Left renal pelvis (tissue), 4 donors: ENCODE results near the gene SNX18. TPM values are rescaled to one million over a fixed set of nuclear protein-coding genes. Genes with fewer than 3 reads are reported as not detected.
"Not testable (repeated sequence)": the region's sequence is repeated elsewhere in the genome, so short reads cannot be mapped to it uniquely, and the experiment has no call there.

Source experiments
- DNase-seq, 4 donors: peaks; one replicate each; pipeline ENCODE4 v3.0.0-alpha.2; 2013; ENCODE audit warnings: low read depth in 4 of 4, low spot score in 3 of 4
- polyA plus RNA-seq, 4 donors: library from polyadenylated mRNA; unstranded; fragments of 120-200 nt; gene quantifications; one replicate each; pipeline ENCODE4 v1.2.1, GENCODE V29; 2013; ENCODE audit not compliant: insufficient read length in 4 of 4

SNX18 gene, protein sequence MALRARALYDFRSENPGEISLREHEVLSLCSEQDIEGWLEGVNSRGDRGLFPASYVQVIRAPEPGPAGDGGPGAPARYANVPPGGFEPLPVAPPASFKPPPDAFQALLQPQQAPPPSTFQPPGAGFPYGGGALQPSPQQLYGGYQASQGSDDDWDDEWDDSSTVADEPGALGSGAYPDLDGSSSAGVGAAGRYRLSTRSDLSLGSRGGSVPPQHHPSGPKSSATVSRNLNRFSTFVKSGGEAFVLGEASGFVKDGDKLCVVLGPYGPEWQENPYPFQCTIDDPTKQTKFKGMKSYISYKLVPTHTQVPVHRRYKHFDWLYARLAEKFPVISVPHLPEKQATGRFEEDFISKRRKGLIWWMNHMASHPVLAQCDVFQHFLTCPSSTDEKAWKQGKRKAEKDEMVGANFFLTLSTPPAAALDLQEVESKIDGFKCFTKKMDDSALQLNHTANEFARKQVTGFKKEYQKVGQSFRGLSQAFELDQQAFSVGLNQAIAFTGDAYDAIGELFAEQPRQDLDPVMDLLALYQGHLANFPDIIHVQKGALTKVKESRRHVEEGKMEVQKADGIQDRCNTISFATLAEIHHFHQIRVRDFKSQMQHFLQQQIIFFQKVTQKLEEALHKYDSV
- 10 to 100 TPM; 28.8 to 60.3 (median 36.6) TPM for polyA plus RNA-seq

DNA sequence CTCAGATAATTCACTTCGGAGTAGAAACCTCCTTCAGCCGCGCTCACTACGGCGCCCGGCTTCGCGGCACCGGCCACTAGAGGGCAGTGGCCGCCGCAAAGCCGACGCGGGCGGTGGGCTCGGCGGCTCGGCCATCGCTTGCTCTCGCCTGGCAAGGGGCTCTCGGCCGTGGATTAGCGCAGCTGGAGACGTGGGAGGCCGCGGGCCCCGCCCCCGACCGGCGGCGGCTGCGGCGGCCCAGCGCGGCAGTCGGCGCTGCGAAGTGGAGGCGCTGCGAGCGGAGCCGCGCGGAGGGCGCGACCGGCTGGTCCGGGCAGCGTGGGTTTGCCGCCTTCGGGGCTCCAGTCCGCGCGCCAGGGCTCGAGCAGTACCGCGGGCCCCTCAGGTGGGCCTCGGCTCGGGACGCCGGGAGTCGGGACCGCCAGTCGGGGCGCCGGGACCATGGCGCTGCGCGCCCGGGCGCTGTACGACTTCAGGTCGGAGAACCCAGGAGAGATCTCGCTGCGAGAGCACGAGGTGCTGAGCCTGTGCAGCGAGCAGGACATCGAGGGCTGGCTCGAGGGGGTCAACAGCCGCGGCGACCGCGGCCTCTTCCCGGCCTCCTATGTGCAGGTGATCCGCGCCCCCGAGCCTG is at the start of gene SNX18:
SNX18 (plus strand) TSS at position 248 of the 634 bp plus-strand sequence; CDS start at position 442, 194 bp downstream.
- peak; percentile 73 to 87 (median 86) for DNase-seq

DNA sequence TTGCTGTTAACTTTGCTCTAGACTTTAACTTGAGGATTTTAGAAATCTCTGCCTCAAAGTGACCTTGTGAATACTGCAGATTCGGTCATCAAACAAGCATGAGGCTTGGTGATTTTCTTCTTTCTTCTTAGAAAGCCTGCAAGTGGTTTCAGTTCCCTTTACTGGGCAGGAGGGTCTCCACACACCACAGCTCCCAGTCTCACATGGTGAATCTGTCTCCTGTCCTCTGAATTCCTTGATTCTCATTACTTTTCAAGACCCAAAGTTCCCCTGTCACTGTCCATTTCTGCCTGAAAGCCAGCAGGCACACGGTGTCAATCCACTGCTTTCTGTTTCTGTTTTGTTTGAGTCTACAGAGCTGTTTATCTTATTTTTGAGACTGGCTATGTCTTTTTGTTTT is 47.9 kb upstream of the SNX18 start:
- no peak for DNase-seq

DNA sequence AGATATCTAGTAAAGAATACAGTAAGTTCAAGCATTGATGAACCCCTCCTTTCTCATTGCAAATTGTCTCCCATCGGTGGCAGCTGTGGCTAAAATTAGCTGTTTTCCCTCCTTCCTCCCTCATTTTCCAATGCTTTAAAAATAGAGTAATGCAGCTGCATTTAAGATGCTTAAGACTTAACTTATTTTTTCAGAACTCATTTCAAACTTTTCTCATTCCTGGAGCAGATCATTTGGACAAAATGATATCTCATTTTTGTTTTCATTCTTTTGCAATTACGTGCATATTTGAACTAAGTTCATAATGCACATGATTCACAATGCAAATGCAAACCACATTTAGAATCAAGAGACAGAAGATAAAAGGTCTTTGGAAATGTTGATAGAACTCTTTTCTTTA is 47.4 kb upstream of the SNX18 start:
- DNase-seq = no peak

DNA sequence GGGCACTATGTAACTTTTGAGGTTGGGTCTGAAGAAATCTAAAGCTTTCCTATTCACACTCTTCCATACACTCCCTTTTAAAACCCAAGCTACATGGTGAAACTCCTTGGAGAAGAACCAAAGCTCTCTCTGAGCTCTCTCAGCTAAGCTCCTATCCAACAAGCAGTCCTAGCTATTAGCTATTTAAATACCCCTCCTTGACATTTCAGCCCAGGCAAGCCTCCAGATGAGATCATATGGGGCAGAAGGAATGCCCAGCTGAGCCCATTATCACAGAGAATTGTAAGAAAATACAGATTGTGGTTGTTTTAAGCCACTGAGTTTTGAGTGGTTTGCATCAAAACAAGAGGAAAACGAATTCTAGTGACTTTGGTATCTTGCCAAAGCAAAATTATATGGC is 46.9 kb upstream of the SNX18 start:
- DNase-seq = no peak

DNA sequence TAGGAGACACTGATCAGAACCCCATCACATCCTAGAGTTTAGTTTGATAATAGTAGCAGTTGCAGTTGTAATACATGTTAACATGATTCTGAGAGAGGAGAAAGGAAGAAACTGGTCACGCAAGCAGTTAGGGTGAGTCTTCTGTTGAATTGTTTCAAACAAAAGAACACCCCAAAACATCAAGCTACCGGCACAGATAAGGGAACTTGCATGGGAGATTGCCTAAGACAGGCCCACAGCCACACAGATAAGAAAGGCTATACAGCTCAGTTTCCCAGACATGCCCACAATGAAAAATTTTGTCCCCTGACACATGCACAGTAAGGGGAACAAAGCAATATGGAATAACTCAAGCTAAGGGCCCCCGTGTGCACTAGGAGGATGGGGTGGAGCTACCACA is 46.2 kb upstream of the SNX18 start:
- DNase-seq = no peak

DNA sequence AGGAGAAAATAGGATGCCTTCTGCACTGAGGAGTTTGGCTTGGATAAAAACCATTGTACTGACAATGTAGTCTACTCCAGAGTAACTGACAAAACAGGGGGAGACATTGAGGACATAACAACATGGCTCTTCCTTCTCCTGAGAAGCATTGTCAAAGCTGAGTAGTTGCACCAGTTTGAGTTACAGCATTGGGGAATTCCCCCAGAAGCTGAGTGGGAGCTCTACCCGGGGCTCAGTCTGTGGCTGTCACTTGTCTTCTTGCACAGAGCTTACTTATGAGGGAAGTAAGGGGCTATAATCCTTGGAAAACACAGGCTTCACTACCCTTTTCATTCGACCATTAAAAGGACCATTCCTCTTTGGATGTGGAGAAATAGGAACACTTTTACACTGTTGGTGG is 40.9 kb upstream of the SNX18 start:
- no peak for DNase-seq

DNA sequence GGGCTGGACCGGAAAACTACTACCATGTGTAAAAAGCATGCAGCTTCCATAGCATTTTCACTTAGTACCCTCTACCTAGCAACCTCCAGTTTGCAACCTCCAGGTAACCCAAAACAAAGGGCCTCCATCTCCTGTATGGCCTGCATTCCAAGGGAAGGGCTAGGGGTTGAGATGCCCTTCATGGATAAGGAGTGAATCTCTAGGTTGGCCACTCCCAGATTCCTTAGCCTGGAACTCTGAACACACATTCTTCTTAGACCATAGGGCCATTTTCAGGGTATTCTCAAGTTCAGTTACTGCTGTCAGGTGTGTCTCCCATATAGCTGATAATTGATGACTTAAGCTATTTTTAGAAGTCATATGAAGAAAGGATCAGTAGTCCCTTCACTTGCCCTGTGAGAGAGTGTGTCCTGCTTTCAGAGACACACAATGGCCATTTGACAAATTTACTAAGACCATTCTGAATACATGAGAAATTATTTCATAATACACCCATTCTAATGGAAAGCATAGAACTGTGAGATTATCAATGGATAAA is 39.5 kb upstream of the SNX18 start:
- DNase-seq = no peak

DNA sequence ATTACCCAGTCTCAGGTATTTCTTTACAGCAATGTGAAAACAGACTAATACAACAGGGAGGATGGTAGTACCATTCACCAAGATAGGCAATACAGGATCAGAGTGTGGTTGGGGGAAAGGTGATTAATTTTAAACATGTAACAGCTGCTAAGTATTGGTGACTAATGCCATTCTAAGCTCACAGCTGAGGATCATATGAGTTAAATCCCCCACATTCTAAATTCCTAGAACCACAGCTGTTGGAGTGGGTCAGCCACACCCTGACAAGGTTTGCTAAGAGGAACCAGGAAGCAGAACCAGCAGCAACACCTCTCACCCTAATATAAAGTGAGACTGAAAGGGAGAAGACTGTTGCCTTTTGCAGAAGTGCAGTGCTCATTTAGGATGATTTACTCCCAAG is 37.3 kb upstream of the SNX18 start:
- no peak for DNase-seq

DNA sequence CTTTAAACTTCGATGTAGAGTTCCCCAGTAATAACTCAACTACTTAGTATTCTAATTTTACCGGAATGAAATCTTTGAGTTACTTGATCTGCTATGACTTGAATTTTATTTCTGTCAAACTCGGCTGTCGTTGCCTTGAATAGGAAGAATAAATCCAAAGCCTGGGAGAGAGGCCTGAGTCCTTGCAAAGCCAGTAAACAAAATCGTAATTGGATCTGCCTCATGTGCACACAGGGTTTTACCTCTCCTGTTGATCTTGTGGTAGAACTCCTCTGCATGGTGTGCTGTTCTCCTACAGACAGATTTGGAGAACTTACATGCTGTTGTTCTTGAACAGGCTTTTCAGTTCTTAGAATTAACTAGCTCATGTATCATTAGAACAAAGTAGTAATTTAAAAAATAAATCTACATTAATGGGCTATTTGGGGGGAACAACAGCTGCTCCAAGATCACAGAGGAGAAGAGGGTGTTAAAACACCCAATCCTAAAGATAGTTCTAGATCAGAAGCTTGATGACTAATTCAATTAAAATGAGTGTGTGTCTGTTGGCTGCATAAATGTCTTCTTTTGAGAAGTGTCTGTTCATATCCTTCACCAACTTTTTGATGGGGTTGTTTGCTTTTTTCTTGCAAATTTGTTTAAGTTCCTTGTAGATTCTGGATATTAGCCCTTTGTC is 33.2 kb upstream of the SNX18 start:
- no peak for DNase-seq

DNA sequence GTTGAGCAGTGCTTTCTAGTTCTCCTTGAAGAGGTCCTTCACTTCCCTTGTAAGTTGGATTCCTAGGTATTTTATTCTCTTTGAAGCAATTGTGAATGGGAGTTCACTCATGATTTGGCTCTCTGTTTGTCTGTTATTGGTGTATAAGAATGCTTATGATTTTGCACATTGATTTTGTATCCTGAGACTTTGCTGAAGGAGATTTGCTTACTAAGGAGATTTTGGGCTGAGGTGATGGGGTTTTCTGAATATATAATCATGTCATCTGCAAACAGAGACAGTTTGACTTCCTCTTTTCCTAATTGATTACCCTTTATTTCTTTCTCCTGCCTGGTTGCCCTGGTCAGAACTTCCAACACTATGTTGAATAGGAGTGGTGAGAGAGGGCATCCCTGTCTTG is 31.9 kb upstream of the SNX18 start:
- DNase-seq = not testable (repeated sequence)

DNA sequence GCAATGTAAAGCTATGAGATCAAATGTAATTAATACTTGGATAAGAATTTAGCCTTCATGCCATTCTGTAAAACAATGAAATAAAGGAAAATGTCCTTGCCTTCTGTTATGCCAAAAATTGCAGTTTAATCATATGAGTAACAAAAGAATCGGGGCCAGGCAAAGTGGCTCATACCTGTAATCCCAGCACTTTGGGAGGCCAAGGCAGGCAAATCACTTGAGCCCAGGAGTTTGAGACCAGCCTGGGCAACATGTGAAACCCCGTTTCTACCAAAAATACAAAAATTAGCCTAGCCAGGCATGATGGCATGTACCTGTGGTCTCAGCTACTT is 27.9 kb upstream of the SNX18 start:
- DNase-seq = not testable (repeated sequence)

DNA sequence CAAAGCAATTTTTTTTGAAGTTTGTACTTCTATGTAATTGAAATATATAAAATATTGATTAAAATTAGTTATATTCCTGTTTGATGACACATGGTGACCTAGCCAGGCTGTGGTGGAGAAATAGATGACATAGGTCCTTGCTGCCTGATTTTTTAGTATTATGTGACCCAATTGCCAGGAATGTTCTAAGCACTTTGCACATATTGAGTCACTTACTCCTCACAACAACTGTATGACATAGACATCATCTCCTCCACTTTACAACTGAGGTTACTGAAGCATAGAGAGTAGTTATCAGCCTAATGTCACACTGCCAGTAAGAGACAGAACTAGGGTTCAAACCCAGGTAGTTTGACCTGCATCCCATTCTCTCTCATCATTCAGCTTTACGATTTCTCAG is 26.2 kb upstream of the SNX18 start:
- DNase-seq = no peak

DNA sequence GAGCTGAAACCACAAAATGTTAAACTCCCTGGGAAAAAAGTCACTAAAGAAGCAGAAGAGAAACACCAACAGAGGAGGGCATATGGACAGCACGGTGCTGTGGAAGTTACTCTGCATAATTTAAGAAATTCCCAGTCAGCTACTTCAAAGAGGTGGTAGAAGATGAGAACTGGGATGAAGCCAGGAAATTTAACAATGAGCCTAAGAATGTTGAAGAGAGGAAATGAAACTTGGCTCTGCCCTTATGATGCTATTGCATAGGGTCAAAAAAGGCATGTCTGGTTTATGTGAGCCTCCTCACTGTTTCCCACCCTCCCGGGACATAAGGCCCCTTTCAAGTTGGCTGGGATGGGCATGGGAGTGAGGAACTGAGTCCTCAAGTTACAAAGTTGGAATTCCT is 25.4 kb upstream of the SNX18 start:
- DNase-seq = no peak

DNA sequence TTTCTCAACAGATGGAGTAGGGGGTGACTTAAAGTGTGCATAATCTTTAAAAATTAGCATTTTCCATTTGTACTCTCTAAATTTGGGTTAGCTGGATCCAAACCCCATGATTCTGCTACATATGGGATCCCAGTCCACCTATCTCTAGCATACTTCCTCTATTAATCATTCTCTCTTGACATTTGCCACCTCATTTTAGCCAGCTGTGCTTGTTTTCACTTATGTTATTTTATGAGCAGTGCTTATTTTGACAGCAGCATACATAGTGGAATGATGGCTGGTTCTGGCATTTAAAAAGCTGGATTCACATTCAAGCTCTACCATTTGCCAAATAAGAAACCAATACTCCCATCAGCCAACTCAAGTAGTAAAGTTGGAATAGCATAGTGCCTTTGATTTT is 22.5 kb upstream of the SNX18 start:
- DNase-seq = no peak

DNA sequence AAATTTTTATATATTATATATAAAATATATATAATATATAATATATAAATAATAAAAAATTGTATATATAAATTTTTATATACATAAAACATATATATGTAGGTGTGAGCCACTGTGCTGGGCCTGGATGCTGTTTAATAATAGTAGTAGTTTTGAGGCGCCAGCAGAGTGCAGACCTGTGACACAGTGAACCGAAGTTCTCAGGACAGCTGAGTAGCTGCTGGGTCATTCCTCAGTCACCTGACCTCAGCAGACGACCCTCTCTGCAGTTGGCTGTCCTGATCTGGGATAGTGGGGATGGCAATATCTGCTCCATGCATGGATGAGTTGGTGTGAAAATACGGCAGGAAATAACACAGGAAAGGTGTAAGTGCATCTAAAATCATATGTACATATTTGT is 3.3 kb upstream of the SNX18 start:
- no peak for DNase-seq

DNA sequence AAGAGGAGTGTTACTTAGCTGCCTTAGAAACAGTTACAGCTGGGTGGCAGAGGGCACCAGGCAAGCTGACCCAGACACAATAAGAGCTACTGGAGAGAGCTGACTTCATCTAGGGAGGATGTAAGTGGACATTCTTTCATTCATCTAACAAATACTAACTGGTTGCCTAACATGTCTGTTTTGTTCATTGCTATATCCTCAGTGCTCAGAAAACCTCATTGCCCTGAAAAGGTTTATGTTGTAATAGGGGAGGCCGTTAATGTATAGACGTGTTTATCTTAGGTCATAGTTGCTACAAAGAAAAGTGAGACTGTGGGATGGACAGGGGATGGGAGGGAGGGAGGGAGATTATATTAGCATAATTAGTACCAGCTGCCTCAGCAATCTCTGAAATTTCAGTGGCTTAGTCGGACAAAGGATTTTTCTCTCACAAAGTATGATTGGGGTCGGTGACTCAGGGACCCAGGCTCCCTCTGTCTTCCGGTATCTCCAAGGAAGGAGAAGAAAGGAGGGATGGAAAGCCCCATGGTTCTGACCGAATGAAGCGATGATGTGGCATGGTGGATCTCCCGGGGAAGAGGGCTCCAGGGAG is 2.6 kb upstream of the SNX18 start:
- no peak for DNase-seq

DNA sequence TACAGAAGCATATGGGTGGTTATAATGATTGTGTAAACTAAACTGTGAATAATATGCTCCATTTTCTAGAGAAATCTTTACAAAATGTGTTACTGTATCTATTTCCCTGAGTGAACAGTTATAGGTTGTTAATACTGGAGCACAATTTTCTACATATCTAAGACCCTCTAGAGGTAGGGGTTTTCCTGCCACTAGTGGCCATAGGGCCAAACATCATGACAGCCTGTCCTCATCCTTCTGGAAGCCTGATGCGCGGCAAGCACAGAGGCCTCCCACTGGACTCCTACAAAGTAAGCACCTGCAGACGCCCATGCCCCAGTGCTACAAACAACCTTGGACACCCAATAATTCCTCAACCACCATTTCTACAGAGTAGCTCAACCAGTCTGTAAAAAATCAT is 1.9 kb upstream of the SNX18 start:
- DNase-seq = no peak

DNA sequence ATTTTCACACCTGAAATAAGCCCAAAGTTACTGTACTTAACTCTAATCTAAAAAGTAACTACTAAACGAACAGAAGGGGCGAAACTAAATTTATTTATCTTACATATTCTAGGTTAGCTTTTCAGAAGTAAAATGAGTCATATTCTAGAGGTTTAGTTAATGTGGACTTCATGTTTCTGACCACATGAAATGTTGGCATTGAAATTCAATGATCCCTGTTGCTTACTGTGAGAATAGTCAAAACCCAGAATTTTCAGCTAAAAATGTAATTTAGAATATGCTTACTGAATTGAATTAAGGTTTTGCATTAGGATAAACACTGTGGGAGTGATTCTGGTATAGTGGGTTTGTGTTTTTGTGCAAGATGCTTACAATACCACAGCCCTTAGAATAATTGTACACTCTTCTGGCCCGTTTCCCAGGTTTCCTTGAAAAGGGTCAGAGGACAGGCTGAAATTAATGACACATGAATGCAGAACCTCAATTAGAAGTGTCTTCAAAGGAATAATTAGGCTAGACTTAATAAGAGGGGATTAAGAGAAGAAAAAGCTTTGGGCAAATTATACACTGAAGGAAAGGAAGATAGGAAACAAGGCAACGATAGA is 1.4 kb upstream of the SNX18 start:
- no peak for DNase-seq

DNA sequence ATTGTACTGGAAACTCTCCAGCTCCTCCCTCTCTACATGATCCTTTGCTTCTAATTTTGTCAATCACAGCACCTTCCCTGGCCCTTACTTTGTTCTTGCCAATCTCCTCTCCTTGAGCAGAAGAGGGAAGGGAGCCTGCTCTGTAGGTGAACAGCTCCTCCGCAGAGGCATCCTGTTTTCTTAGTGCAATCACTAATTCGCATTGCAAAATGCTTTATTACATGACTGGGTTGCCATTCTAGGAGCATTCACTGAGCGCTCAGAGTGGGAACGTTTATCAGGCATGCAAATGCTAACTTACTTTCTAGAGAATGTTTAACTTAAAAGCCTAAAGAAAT is 416 bp upstream of the SNX18 start:
- no peak for DNase-seq

DNA sequence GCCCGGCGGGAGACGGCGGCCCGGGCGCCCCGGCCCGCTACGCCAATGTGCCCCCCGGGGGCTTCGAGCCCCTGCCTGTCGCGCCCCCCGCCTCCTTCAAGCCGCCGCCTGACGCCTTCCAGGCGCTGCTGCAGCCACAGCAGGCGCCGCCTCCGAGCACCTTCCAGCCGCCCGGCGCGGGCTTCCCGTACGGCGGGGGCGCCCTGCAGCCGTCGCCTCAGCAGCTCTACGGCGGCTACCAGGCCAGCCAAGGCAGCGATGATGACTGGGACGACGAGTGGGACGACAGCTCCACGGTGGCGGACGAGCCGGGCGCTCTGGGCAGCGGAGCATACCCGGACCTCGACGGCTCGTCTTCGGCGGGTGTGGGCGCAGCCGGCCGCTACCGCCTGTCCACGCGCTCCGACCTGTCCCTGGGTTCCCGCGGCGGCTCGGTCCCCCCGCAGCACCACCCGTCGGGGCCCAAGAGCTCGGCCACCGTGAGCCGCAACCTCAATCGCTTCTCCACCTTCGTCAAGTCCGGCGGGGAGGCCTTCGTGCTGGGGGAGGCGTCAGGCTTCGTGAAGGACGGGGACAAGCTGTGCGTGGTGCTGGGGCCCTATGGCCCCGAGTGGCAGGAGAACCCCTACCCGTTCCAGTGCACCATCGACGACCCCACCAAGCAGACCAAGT is 723 bp downstream of the SNX18 start:
- DNase-seq = no peak
